ENCODE measurements around the gene LRRC46.

GRCh38 chr17:47808830-47809480 is 22.5 kb upstream of the LRRC46 start:
- TF ChIP-seq CTCF (IDR thresholded peaks at IDR 0.05; ENCODE audit: low read length) (no peak), EZH2phosphoT487 (IDR thresholded peaks at IDR 0.05; ENCODE audit: low read length) (no peak)

Measured in MM.1S (cell line).